Tibial artery (tissue), 4 donors: Measurements from ENCODE around the gene KCTD19.

Source experiments
- DNase-seq, 2 donors: peaks; one replicate each; pipeline ENCODE4 v3.0.0-alpha.2; 2019
- H3K27ac ChIP-seq, 2 donors: fragments of 200-600 bp; sonication (generic) in 1 of 2; 1 replicate in 1 of 2; 2 replicates in 1 of 2; pipeline ENCODE4 v1.5.1; 2018 to 2019; ENCODE audit warnings: mild to moderate bottlenecking in 1 of 2
- H3K27me3 ChIP-seq, 2 donors: fragments of 200-600 bp; sonication (generic) in 1 of 2; one replicate each; pipeline versions ENCODE4 v1.5.1 to v1.6.0; 2016 to 2019
- H3K36me3 ChIP-seq, 3 donors: fragments of 200-600 bp; sonication (generic) in 2 of 3; one replicate each; pipeline ENCODE4 v1.5.1; 2016 to 2019; ENCODE audit warnings: mild to moderate bottlenecking in 2 of 3
- H3K4me1 ChIP-seq, 4 donors: fragments of 200-600 bp; sonication (generic) in 2 of 4; 1 replicate in 3 of 4; 2 replicates in 1 of 4; pipeline ENCODE4 v1.5.1; 2016 to 2019
- H3K4me3 ChIP-seq, 2 donors: fragments of 200-600 bp; sonication (generic) in 1 of 2; 1 replicate in 1 of 2; 2 replicates in 1 of 2; pipeline ENCODE4 v1.5.1; 2018 to 2019; ENCODE audit warnings: mild to moderate bottlenecking in 2 of 2
- H3K9me3 ChIP-seq, 3 donors: fragments of 200-600 bp; sonication (generic) in 1 of 3; one replicate each; pipeline ENCODE4 v1.5.1; 2016 to 2019
- intact Hi-C: fragments of 100-400 bp; cut with DNase I; formaldehyde crosslinking; loops from one replicate; pipeline ENCODE4 v1.15.0; 2023; ENCODE audit warnings: low total_unique reads
- TF ChIP-seq, protein P1 (sequence below), 2 experiments: fragments of 200-600 bp in 1 of 2; fragments of 450-650 bp in 1 of 2; IDR thresholded peaks; one replicate each; pipeline ENCODE4 v1.5.1; 2017 to 2019; ENCODE audit warnings: antibody characterized with exemption in 2 of 2, mild to moderate bottlenecking in 1 of 2, moderate library complexity in 1 of 2

The KCTD19 gene

DNA sequence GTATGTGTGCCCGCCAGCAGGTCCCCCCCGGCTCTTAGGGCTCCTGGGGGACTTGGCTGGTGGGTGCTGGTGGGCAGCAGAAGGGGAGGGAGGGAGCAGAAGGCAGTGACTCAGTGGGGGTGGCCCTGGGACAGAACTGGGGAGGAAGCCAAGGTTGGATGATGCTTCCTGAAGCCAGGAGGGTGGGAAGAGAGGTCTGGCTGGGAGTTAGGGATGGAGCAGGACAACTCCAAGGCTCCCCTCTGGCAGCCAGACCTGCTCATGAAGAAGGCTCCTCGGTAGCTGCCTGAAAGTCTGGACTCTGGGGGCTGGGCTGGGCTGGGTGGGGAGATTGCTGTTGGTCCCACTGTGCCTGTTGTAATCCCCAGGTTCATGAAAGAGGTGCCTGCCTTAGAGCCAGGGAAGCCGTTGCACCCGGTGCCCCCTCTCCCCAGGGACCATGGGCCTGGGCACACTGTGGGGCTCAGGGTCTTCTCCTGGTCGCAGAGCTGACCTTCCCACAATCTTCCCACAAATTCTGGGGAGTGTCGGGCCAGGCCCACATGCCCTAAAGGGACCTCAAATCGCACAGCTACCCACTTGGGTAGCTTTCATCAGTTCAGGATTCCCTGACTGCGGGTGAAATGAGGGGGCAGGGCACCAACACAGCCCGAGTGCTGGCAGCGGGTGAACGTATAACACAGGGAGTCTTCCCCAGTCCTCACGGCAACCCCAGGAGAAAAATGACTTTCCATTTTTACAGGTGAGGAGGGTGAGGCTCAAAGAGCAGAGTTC is 48.4 kb downstream of the KCTD19 start:
- Histone ChIP-seq H3K4me1 (peaks cover 0 to 36% (median 20%) of the 10 kb centered on the region in 4 donors), H3K27ac (peak overlapping the region; percentile 60 to 68), H3K9me3 (no peaks in the 10 kb centered on the region), H3K36me3 (peaks cover 0 to 9% (median 0%) of the 10 kb centered on the region in 3 donors), H3K4me3 (peak overlapping the region; percentile 52 to 54), H3K27me3 (no peaks in the 10 kb centered on the region)
- peak in 1 of 2 donors; percentile 32 for DNase-seq
- TF ChIP-seq, protein P1, sequence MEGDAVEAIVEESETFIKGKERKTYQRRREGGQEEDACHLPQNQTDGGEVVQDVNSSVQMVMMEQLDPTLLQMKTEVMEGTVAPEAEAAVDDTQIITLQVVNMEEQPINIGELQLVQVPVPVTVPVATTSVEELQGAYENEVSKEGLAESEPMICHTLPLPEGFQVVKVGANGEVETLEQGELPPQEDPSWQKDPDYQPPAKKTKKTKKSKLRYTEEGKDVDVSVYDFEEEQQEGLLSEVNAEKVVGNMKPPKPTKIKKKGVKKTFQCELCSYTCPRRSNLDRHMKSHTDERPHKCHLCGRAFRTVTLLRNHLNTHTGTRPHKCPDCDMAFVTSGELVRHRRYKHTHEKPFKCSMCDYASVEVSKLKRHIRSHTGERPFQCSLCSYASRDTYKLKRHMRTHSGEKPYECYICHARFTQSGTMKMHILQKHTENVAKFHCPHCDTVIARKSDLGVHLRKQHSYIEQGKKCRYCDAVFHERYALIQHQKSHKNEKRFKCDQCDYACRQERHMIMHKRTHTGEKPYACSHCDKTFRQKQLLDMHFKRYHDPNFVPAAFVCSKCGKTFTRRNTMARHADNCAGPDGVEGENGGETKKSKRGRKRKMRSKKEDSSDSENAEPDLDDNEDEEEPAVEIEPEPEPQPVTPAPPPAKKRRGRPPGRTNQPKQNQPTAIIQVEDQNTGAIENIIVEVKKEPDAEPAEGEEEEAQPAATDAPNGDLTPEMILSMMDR (IDR thresholded peaks at IDR 0.05), result no peak
- intact Hi-C loops, result no loop called here

DNA sequence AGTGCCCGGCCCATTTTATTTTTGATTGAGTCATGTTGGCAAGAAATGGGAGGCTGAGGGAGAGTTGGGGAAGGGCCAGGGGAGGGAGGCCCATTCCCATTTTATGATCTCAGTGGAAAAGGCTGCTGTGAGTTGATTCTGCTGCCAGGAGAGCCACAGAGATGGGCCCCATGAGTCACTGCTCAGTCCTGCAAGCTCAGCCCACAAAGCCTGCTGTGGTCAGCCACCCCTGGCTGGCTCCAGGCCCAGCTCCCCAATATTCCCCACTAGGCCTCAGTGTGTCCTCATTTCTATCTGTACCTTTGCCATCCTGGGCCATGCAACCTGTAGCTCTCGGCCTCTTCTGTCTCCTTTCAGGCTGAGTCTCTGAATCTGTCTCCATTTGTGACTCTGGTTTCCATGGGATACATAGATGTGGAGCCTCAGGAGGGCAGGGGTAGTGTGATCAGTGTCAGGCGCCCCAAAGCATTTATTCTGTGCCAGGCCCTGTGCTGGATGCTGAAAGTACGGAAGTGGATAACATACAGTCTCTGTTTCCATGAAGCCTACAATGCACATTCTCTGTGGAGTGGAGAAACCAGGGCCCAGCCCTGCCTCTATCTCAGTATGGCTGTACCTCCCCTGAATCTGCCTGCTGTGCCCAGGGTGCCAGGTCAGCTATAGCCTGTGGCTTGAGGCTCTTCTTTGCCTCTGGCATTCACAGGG is 49.1 kb downstream of the KCTD19 start:
- Histone ChIP-seq H3K27me3 (no peaks in the 10 kb centered on the region), H3K36me3 (peaks cover 0 to 6% (median 0%) of the 10 kb centered on the region in 3 donors), H3K4me3 (no peak overlapping the region), H3K9me3 (no peaks in the 10 kb centered on the region), H3K4me1 (peaks cover 0 to 36% (median 20%) of the 10 kb centered on the region in 4 donors), H3K27ac (peak overlapping the region; percentile 60 to 68)
- intact Hi-C loops, result no loop called here
- TF ChIP-seq, protein P1 (IDR thresholded peaks at IDR 0.05), result no peak
- peak; percentile 59 to 85 for DNase-seq

DNA sequence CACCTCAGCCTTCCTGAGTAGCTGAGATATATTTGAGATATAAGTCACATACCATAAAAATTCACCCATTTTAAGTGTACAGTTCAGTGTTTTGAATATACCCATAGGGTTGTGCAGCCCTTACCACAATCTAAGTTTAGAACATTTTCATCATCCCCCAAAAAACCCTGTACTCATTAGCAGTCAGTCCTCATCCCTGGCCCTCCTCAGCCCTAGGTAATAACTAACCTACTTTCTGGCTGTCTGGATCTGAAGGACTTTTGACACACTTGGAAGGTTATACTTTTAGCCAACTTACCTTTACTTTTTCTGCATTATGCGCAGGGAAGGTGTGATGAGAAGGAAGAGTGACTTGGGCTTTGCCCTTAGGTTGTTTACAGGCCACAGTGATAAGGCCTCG is 51.2 kb downstream of the KCTD19 start:
- no peaks in the 10 kb centered on the region for H3K9me3 ChIP-seq
- H3K27me3 ChIP-seq, result no peaks in the 10 kb centered on the region
- H3K27ac ChIP-seq, result no peak overlapping the region
- no peak overlapping the region for H3K4me3 ChIP-seq
- H3K4me1 ChIP-seq, result peaks cover 0 to 36% (median 20%) of the 10 kb centered on the region in 4 donors
- no peak for DNase-seq
- TF ChIP-seq, protein P1 (IDR thresholded peaks at IDR 0.05), result no peak
- intact Hi-C loops, result no loop called here
- H3K36me3 ChIP-seq, result no peaks in the 10 kb centered on the region

DNA sequence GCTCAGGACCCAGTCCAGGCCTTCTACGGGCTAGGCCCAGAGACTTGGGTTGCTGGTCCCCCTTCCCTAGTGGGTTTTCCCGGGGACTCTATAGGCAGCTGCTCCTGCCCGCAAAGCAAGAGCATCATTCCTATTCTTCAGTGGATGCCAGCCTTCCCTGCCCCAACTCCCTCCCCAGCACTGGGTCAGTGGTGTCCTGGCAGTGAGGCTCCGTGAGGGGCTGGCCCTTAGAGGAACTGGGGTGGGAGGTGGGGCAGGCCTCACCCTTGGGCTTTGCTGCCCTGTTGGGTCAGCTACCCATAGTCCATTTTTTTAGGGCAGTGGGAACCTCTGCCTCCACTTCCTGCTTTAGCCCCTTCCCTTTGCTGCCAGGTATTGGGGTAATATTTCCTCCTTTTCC is 55.1 kb downstream of the KCTD19 start:
- Histone ChIP-seq H3K36me3 (no peaks in the 10 kb centered on the region), H3K9me3 (no peaks in the 10 kb centered on the region), H3K27ac (no peak overlapping the region), H3K27me3 (peaks cover 0 to 5% of the 10 kb centered on the region in 2 donors), H3K4me1 (peaks cover 0 to 2% (median 0%) of the 10 kb centered on the region in 4 donors), H3K4me3 (no peak overlapping the region)
- intact Hi-C loops, result no loop called here
- DNase-seq, result no peak
- TF ChIP-seq, protein P1 (IDR thresholded peaks at IDR 0.05), result no peak

DNA sequence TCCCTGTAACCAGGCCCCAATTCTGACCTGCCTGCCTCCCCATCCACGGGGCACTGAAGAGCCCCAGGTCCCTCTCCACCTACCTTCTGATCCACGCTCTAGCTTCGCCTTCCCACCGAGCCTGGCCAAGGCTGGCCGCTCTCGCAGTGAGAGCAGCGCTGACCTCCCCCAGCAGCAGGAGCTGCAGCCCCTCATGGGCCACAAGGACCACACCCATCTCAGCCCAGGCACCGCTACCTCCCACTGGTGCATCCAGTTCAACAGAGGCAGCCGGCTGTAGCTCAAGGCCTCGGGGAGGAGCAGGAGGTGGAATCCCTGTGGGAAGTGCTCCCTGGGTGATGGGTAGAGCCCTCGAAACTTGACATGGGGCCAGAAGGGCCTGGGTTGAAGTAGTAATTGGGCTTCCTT is 55.6 kb downstream of the KCTD19 start:
- Histone ChIP-seq H3K27me3 (peaks cover 0 to 5% of the 10 kb centered on the region in 2 donors), H3K4me1 (no peaks in the 10 kb centered on the region), H3K9me3 (no peaks in the 10 kb centered on the region), H3K4me3 (no peak overlapping the region), H3K27ac (no peak overlapping the region), H3K36me3 (no peaks in the 10 kb centered on the region)
- DNase-seq, result no peak
- TF ChIP-seq, protein P1 (IDR thresholded peaks at IDR 0.05), result no peak
- intact Hi-C loops, result no loop called here
